Right lobe of liver (tissue), 4 donors: ENCODE results near the gene CXCL11.

Experiments used
- POLR2A ChIP-seq: fragments of 450-650 bp; IDR thresholded peaks from one replicate; pipeline ENCODE4 v1.6.1; 2017; ENCODE audit warnings: antibody characterized with exemption, mild to moderate bottlenecking
- TF ChIP-seq, protein P1 (sequence below), 4 donors: fragments of 200-600 bp in 3 of 4; fragments of 450-650 bp in 1 of 4; IDR thresholded peaks; one replicate each; pipeline versions ENCODE4 v1.5.1 to v1.8.0; 2016 to 2022; ENCODE audit warnings: antibody characterized with exemption in 4 of 4, mild to moderate bottlenecking in 2 of 4
- donor health status: DM: no; HTN: no; CAD: no.
- donor health status: DM: no; HTN: no; CAD: no.
- donor health status: DM: no; HTN: yes; CAD: no.

DNA sequence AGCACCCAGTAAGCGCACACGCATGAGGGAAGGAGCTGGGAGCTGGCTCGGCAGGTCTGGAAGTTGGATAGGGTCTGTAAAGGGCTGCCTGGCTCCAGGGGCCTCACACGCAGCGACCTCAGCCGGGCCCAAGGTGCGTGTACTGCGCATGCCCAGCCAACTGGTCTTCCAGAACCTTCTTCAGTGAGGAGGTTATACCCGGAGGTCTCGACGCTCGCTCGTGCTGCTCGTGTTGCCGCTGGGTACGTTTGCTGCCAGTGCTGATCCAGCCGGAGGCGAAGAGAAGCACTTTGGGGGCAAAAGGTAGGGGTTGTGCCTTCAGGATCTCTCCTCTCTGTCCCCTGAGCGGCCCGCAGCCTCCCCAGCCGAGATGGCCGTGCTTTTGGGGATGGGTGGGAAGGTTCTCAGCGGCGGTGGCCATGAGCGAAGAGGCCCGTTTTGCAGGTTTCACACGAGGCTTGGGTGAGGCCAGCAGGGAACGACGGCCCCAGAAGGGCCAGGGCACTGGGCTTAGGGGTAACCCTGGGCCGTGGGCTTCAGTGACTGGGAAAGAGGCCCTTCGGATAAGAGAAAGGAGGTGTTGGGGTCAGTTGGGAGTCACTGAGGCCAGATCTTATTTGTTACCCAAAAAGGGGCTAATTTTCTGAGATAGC, 24.7 kb downstream of the CXCL11 start:
- TF ChIP-seq, protein P1, sequence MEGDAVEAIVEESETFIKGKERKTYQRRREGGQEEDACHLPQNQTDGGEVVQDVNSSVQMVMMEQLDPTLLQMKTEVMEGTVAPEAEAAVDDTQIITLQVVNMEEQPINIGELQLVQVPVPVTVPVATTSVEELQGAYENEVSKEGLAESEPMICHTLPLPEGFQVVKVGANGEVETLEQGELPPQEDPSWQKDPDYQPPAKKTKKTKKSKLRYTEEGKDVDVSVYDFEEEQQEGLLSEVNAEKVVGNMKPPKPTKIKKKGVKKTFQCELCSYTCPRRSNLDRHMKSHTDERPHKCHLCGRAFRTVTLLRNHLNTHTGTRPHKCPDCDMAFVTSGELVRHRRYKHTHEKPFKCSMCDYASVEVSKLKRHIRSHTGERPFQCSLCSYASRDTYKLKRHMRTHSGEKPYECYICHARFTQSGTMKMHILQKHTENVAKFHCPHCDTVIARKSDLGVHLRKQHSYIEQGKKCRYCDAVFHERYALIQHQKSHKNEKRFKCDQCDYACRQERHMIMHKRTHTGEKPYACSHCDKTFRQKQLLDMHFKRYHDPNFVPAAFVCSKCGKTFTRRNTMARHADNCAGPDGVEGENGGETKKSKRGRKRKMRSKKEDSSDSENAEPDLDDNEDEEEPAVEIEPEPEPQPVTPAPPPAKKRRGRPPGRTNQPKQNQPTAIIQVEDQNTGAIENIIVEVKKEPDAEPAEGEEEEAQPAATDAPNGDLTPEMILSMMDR (IDR thresholded peaks at IDR 0.05) = no peak
- no peak for TF ChIP-seq POLR2A
